GM10248 (cell line): ENCODE results near the gene NLGN1.

Experiments used
- CTCF ChIA-PET: fragments of 300-600 bp; sonication (Branson Sonifier 250); formaldehyde crosslinking; extraction: SDS; loops from one replicate; lab custom pipeline; 2021; ENCODE audit warnings: antibody characterized with exemption; lab: Yijun Ruan, JAX
- POLR2A ChIA-PET: fragments of 350-650 bp; sonication (Branson Sonifier 250); formaldehyde crosslinking; extraction: SDS; loops from one replicate; lab custom pipeline; 2020; ENCODE audit warnings: antibody characterized with exemption; lab: Yijun Ruan, JAX
- DNase-seq: peaks from one replicate; pipeline ENCODE4 v3.0.0; 2012; ENCODE audit errors: extremely low spot score
- TF ChIP-seq, protein P1 (sequence below): IDR thresholded peaks from 2 replicates; pipeline ENCODE4 v1.5.1; 2012; ENCODE audit warnings: mild to moderate bottlenecking, low read depth; ENCODE audit errors: extremely low read depth, missing control alignments, control extremely low read depth

Gene NLGN1

DNA sequence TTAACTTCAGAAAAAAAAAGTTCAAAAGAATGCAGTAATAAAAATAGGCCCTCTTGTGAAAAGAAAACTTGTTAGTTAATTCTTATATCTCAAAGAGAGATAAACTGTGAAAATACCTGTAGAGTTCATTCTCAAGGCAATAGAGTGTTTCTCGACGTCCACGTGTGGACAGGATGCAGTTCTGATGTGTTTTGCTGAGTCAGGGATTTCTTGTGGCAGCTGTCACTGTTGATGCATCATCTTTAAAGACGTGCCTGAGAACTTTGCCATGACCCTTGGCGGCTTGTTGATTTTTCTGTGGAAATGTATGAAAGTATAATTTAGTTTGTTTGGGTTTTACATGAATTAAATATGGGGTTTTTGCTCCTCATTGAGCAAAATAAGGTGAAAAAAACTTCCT lies 702.2 kb downstream of the NLGN1 start:
- ChIA-PET CTCF (no interaction called here), POLR2A (no interaction called here)
- TF ChIP-seq, protein P1, sequence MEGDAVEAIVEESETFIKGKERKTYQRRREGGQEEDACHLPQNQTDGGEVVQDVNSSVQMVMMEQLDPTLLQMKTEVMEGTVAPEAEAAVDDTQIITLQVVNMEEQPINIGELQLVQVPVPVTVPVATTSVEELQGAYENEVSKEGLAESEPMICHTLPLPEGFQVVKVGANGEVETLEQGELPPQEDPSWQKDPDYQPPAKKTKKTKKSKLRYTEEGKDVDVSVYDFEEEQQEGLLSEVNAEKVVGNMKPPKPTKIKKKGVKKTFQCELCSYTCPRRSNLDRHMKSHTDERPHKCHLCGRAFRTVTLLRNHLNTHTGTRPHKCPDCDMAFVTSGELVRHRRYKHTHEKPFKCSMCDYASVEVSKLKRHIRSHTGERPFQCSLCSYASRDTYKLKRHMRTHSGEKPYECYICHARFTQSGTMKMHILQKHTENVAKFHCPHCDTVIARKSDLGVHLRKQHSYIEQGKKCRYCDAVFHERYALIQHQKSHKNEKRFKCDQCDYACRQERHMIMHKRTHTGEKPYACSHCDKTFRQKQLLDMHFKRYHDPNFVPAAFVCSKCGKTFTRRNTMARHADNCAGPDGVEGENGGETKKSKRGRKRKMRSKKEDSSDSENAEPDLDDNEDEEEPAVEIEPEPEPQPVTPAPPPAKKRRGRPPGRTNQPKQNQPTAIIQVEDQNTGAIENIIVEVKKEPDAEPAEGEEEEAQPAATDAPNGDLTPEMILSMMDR, result no peak
- no peak for DNase-seq

DNA sequence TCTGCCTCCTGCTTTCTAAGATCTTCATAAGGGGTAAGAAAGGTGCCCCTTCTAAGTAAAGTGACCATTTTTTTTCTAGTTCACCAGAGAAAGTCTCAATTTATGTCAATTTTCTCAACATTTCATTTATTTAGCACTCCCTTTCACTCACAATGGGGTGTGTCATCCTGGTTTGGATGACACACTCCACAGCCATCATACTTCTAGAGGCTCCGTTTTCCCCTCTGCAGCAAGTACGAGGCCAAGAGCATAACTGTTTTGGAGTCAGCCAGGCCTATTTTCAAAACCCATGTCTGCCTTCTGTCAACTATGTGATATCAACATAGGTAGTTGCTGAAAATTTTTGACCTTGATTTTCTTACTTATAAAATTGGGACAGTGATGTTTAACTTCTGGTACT lies 703.2 kb downstream of the NLGN1 start:
- TF ChIP-seq, protein P1, result no peak
- no peak for DNase-seq
- CTCF ChIA-PET, result no interaction called here
- POLR2A ChIA-PET, result no interaction called here

DNA sequence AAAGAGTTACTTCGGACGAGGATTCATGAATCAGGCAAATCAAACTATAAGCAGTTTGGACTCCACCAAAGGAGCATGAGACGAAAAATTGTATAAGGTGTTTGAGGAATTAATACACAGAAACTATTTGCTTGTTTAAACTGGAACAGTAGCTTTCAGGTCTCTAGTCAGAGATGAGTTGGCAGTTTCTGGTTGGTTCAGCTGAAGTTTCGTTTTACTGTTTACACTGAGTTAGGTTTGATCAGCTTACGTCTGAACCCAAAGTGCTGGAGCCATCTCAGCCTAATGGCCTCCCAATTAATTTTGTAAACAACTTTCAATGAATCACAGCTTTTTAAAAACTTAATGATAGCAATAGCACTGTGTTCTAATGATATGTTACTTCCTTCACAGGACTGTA lies 703.7 kb downstream of the NLGN1 start:
- TF ChIP-seq, protein P1, result no peak
- ChIA-PET POLR2A (no interaction called here), CTCF (no interaction called here)
- DNase-seq, result no peak

DNA sequence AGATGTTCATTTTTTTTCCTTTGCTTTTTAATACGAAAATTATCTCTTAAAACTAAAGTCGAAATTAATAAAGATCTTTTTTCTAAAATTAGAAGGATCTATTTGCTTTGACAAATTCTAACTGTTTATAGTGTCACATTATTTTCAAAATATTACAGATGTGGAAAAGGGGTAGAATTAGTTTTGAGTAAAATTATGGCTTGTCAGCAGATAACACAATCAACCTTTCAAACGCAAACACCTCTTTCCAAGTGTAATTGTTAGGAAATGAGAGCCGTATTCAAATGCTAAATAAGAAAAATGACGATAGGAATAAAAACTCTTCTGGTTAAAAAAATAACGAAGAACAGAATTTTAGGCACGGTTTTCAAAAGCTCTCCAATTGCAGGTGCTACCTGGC lies 704.7 kb downstream of the NLGN1 start:
- TF ChIP-seq, protein P1, result no peak
- no peak for DNase-seq
- CTCF ChIA-PET, result no interaction called here
- POLR2A ChIA-PET, result no interaction called here

DNA sequence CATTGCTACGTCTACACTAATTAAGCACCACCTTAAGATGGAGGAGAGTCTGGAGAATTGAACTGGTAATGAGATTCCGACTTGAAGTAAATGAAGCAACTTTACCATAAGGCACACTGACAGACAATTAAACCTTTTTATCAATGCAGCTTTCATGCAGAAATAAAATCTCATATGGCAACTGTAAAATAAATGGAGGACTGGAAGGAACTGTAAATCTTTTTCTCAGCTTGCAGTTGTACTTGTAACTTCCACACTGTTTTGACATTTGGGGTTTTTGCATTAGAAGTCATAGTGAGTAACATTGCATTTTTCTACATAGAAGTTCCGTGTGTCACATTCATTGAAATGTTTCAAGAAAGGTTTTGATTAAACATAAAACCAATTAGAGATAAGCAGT lies 705.3 kb downstream of the NLGN1 start:
- TF ChIP-seq, protein P1, result no peak
- ChIA-PET POLR2A (no interaction called here), CTCF (no interaction called here)
- DNase-seq, result no peak

DNA sequence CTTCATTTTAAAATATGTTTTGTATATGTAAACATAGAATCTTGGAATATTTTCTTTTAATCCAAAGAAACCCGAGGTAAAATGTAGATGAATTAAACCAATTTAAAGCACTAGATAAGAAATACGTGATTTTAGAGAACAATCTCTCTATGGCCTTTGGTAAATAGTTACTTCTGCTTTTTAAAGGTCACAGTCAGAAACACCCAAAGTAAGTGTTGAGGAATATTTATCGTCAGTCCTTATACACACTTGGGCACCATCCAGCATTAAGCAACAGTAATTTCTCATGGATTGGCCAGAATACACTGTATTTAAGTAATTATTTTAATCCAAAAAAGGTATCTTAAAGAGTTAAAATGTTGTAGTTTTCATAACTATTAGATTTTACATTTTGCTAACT lies 713.2 kb downstream of the NLGN1 start:
- POLR2A ChIA-PET, result no interaction called here
- DNase-seq, result no peak
- CTCF ChIA-PET, result no interaction called here
- TF ChIP-seq, protein P1, result no peak

DNA sequence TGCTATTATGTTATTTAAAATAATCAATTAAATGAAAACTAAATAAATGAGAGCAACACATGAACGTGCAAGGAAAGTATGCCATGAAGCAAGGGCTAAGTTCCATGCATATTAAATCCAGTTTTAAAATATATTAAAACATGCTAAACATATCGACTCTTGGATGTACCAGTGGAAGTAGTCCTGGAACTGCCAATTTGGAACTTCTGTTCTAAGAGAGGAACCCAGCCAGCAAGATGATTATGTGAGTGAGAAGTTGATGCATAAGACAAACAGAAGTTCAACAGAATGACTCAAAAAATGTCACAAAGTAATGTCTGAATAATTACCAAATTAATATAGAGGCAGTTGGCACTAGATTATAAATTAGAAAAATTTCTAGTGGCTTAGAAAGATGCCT lies 714.2 kb downstream of the NLGN1 start:
- DNase-seq, result no peak
- ChIA-PET POLR2A (no interaction called here), CTCF (no interaction called here)
- TF ChIP-seq, protein P1, result no peak
